ENCODE measurements around the gene SIN3B.

SIN3B gene

DNA sequence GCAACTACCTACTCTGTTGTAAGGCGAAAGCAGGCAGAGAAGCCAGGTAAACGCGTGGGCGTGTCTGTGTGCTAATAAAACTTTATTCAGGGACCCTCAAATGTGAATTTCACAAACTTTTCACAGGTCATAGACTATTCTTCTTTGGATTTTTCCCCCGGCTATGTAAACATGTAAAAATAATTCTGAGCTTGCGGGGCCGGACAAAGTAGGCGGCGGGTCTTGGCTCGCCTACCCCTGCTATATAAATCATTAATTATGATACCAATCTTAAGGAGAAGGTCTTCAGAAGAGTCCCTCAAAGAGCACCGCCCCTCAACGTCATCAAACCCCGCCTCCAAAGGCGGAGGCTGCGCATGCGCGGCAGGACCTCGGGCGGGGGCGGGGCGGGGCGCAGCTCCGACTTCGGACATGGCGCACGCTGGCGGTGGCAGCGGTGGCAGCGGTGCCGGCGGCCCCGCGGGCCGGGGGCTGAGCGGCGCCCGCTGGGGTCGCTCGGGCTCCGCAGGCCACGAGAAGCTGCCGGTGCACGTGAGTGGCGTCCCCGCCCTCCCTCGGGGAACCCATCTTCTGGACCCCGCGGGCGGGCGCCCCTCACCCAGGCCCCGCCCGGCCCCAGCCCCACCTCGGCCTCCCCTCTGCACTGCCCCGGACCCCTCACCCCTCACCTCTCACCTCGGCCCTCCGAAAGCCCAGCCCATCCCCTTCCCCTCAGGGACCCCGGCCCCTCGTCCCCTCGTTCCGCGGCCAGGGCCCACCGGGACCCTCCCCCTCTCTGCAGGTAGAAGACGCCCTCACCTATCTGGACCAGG is at the start of gene SIN3B:
SIN3B (plus strand) TSS at position 389 of the 812 bp plus-strand sequence; CDS start at position 412, 23 bp downstream.
- peak; percentile 95 for DNase-seq (ENCODE audit: low read depth)
- peak within 1 kb of the TSS; percentile 77 for H3K4me3 ChIP-seq (ENCODE audit: low read depth, low read length)
- TF ChIP-seq, protein P1, sequence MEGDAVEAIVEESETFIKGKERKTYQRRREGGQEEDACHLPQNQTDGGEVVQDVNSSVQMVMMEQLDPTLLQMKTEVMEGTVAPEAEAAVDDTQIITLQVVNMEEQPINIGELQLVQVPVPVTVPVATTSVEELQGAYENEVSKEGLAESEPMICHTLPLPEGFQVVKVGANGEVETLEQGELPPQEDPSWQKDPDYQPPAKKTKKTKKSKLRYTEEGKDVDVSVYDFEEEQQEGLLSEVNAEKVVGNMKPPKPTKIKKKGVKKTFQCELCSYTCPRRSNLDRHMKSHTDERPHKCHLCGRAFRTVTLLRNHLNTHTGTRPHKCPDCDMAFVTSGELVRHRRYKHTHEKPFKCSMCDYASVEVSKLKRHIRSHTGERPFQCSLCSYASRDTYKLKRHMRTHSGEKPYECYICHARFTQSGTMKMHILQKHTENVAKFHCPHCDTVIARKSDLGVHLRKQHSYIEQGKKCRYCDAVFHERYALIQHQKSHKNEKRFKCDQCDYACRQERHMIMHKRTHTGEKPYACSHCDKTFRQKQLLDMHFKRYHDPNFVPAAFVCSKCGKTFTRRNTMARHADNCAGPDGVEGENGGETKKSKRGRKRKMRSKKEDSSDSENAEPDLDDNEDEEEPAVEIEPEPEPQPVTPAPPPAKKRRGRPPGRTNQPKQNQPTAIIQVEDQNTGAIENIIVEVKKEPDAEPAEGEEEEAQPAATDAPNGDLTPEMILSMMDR (IDR thresholded peaks at IDR 0.05; ENCODE audit: insufficient read depth, low read depth, low read length, missing control alignments), result no peak

- DNase-seq (ENCODE audit: low read depth), result no peak
- TF ChIP-seq, protein P1 (IDR thresholded peaks at IDR 0.05; ENCODE audit: insufficient read depth, low read depth, low read length, missing control alignments), result no peak
- H3K4me3 ChIP-seq (ENCODE audit: low read depth, low read length), result no peak overlapping the region
These were observed 49.5 kb upstream of the SIN3B start for GRCh38 chr19:16779539-16780163.

GRCh38 chr19:16782719-16783118 is 46.5 kb upstream of the SIN3B start:
- TF ChIP-seq, protein P1 (IDR thresholded peaks at IDR 0.05; ENCODE audit: insufficient read depth, low read depth, low read length, missing control alignments), result no peak
- H3K4me3 ChIP-seq (ENCODE audit: low read depth, low read length), result no peak overlapping the region
- DNase-seq (ENCODE audit: low read depth), result no peak

DNA sequence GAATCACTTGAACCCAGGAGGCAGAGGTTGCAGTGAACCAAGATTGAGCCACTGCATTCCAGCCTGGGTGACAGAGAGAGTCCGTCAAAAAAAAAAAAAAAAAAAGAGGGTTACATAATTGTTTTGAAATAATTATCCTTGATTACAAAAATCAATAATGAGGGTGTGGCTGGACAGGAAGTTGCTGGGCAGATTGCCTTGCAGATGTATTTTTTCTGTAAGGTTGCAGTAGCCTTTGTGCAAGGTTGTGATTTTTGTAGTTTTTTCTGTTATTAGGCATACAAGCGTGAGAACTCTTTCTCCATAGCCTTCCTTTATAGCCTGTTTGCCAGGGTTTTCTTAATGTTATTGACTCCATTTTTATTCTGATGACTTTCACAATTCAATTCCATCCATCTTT is 40.7 kb upstream of the SIN3B start:
- TF ChIP-seq, protein P1 (IDR thresholded peaks at IDR 0.05; ENCODE audit: insufficient read depth, low read depth, low read length, missing control alignments), result no peak
- no peak for DNase-seq (ENCODE audit: low read depth)
- H3K4me3 ChIP-seq (ENCODE audit: low read depth, low read length), result no peak overlapping the region

DNA sequence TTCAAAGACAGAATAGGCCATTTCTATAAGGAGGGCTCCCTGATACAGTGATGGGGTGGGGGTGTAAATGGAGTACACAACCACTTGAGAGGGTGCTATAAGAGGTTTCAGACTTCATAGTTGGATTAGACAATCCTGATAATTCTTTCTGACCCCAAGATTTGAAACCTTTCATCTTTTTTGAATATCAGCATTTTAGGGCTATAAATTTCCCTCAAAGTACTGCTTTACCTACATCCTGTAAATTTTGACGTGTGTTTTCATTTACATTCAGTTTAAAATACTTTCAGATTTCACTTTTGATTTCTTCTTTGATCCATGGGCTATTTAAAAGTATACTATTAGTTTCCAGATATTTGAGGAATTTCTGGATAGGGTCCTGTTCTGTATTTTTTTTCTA is 40.0 kb upstream of the SIN3B start:
- no peak for DNase-seq (ENCODE audit: low read depth)
- TF ChIP-seq, protein P1 (IDR thresholded peaks at IDR 0.05; ENCODE audit: insufficient read depth, low read depth, low read length, missing control alignments), result no peak
- no peak overlapping the region for H3K4me3 ChIP-seq (ENCODE audit: low read depth, low read length)

DNA sequence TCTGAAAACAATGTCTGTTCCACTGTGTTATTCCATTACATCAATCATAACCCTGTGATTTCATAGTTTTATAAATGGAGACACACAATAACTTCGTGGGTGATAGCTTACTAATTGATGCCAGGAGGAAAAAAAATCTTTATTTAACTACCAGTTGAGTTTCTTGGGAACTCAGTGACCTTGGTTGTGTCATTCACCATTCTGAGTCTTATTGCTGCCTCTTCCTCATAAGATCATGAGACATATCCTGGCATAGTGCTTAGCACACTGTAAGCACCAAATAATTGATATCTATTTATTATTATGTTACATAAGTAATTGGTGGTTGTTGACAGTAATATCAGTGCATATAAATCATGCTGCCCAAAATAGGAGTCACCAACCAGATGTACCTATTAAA is 39.1 kb upstream of the SIN3B start:
- no peak overlapping the region for H3K4me3 ChIP-seq (ENCODE audit: low read depth, low read length)
- TF ChIP-seq, protein P1 (IDR thresholded peaks at IDR 0.05; ENCODE audit: insufficient read depth, low read depth, low read length, missing control alignments), result no peak
- DNase-seq (ENCODE audit: low read depth), result no peak
